ENCODE results near the gene CNTN3.

Gene CNTN3

DNA sequence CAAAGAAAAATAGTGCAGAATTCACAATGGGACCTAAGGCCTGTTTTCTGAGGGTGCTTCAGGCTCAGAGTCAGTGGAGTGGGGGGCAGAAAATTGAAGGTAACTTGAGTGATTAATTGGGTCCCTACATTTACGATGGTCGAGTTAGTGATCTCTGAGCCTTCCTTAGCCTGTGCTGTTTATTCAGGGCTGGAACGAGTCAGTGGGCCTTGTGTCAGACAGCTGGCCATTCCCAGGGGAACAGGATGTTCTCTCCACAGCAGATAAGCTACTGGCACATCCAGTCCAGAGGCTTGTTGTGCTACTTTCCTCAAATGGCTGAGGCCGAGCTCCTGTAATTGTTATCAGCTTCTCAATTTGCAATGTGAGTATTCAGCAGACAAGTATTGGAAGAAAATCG lies 29.2 kb upstream of the CNTN3 start:
- TF ChIP-seq CTCF (IDR thresholded peaks at IDR 0.05; ENCODE audit: insufficient read depth, missing control alignments), result no peak
- DNase-seq (ENCODE audit: insufficient read length, low spot score) (no peak), FAIRE-seq (peak; percentile 81)

GRCh38 chr3:74642876-74643275 lies 28.4 kb upstream of the CNTN3 start:
- TF ChIP-seq CTCF (IDR thresholded peaks at IDR 0.05; ENCODE audit: insufficient read depth, missing control alignments), result no peak
- FAIRE-seq, result no peak
- DNase-seq (ENCODE audit: insufficient read length, low spot score), result no peak

GRCh38 chr3:74640211-74640610 lies 25.8 kb upstream of the CNTN3 start:
- no peak for TF ChIP-seq CTCF (IDR thresholded peaks at IDR 0.05; ENCODE audit: insufficient read depth, missing control alignments)

DNA sequence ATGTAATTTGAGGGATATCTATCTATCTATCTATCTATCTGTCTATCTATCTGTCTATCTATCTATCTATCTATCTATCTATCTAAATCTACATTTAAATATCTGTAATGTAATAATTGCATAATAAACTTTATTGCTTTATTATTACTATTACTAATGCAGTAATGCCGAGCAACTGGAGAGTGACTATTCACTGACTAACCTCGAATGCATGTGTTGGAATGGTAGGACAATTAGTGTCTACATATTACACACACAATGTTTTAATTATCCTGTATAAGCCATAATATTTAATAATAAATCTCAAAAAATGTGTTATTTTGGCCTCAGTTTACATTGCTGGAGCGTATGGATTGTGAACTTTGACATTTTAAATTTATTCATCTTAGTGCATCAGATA lies 25.2 kb upstream of the CNTN3 start:
- TF ChIP-seq CTCF (IDR thresholded peaks at IDR 0.05; ENCODE audit: insufficient read depth, missing control alignments), result no peak
- no peak for FAIRE-seq
- DNase-seq (ENCODE audit: insufficient read length, low spot score), result no peak

More at GRCh38 chr3:74640211-74640610, 25.8 kb upstream of the CNTN3 start:
- no peak for FAIRE-seq
- no peak for DNase-seq (ENCODE audit: insufficient read length, low spot score)

DNA sequence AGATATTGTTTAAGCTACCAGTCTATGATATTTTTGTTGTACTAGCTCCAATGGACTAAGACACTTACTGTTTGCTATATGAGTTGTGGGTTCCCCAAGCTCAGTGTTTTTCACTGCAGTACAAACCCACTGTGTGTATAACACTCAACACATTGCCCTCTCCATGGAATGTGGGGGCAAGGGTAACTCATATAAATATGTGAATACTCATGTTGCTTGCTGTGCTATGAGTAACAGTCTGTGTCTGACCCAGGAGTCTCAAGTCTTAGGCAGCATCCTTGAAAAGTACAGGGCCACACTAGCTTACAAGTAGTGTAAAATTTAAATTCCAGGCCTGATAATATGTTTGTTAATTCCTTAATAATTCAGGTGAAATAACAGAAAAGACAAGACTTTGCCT lies 22.5 kb upstream of the CNTN3 start:
- FAIRE-seq (no peak), DNase-seq (ENCODE audit: insufficient read length, low spot score) (no peak)
- TF ChIP-seq CTCF (IDR thresholded peaks at IDR 0.05; ENCODE audit: insufficient read depth, missing control alignments), result no peak

DNA sequence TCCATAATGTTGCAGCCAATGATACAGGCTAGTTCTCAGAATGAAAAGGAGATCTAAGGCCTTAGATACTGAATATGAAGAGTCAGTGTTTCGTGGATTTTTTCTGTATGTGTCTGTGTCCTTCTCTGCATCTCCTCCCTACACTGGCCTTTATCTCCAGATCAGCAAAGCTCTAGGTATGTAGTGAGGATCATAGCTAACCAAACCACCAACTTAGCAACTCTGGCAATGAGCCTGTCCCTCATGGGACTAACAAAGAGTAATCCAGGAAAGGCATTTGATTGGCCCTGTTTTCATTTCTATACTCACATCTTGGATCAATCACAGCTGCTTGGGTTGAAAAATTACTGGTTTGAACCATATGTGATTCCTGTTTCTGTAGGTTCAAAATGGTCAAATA lies 18.6 kb upstream of the CNTN3 start:
- FAIRE-seq, result no peak
- no peak for DNase-seq (ENCODE audit: insufficient read length, low spot score)

More for the DNA sequence above, 18.6 kb upstream of the CNTN3 start:
- no peak for TF ChIP-seq CTCF (IDR thresholded peaks at IDR 0.05; ENCODE audit: insufficient read depth, missing control alignments)

All from D721Med (cell line).